WTC11 (cell line): Measurements from ENCODE around the gene SNX3. TPM values are rescaled to one million over a fixed set of nuclear protein-coding genes. Genes with fewer than 3 reads are reported as not detected.

Experiments used
- ATAC-seq: fragments of 200-7000 bp; cut with Tn5 transposase; 2 replicates; pipeline ENCODE4 v1.10.0; 2021; ENCODE audit warnings: mild to moderate bottlenecking, moderate library complexity
- CTCF ChIA-PET: fragments of 300-600 bp; sonication (Branson Sonifier 250); formaldehyde crosslinking; loops from one replicate; lab custom pipeline; 2021; ENCODE audit warnings: antibody characterized with exemption; lab: Charles Lee
- POLR2A ChIA-PET: fragments of 350-600 bp; sonication (Branson Sonifier 250); formaldehyde crosslinking; loops from one replicate; lab custom pipeline; 2021; ENCODE audit warnings: antibody characterized with exemption; lab: Charles Lee
- DNase-seq: peaks from one replicate; pipeline ENCODE4 v3.0.0; 2021; ENCODE audit warnings: low spot score
- H3K27ac Mint-ChIP-seq: 2 replicates; pipeline ENCODE4 v1.8.0; 2021; ENCODE audit warnings: mixed read lengths
- H3K27me3 Mint-ChIP-seq: 2 replicates; pipeline ENCODE4 v1.8.0; 2021; ENCODE audit warnings: low read depth, mild to moderate bottlenecking, moderate library complexity, mixed read lengths
- H3K36me3 Mint-ChIP-seq: 2 replicates; pipeline ENCODE4 v1.8.0; 2021; ENCODE audit warnings: mixed read lengths
- H3K4me1 Mint-ChIP-seq: 2 replicates; pipeline ENCODE4 v1.8.0; 2022; ENCODE audit warnings: mixed read lengths
- H3K4me3 Mint-ChIP-seq: 2 replicates; pipeline ENCODE4 v1.8.0; 2021; ENCODE audit warnings: mild to moderate bottlenecking, moderate library complexity, mixed read lengths
- H3K9me3 Mint-ChIP-seq: 2 replicates; pipeline ENCODE4 v1.8.0; 2021; ENCODE audit warnings: mixed read lengths
- AR ChIP-seq: fragments of 250-450 bp; sonication (Bioruptor Pico); IDR thresholded peaks from 2 replicates; pipeline ENCODE4 v1.9.0; 2021; ENCODE audit warnings: mild to moderate bottlenecking
- ATF3 ChIP-seq: sonication (generic); formaldehyde crosslinking; conservative IDR thresholded peaks from 2 replicates; pipeline ENCODE4 v1.8.1; 2022; ENCODE audit warnings: mild to moderate bottlenecking, missing genetic modification reagents
- ELF4 ChIP-seq: sonication (generic); formaldehyde crosslinking; IDR thresholded peaks from 2 replicates; pipeline ENCODE4 v1.8.1; 2022; ENCODE audit warnings: low read depth, mild to moderate bottlenecking, moderate library complexity, missing genetic modification reagents
- EMX1 ChIP-seq: fragments of 250-450 bp; sonication (Bioruptor Pico); IDR thresholded peaks from 2 replicates; pipeline ENCODE4 v1.8.0; 2021; ENCODE audit warnings: mild to moderate bottlenecking
- FOXJ3 ChIP-seq: sonication (generic); formaldehyde crosslinking; IDR thresholded peaks from 2 replicates; pipeline ENCODE4 v1.9.0; 2021; ENCODE audit warnings: missing genetic modification reagents, mild to moderate bottlenecking, borderline replicate concordance
- JAZF1 ChIP-seq: fragments of 250-450 bp; sonication (Bioruptor Pico); IDR thresholded peaks from 2 replicates; pipeline ENCODE4 v1.9.0; 2021; ENCODE audit warnings: moderate library complexity, mild to moderate bottlenecking, inconsistent platforms
- MAX ChIP-seq: sonication (generic); formaldehyde crosslinking; IDR thresholded peaks from 2 replicates; pipeline ENCODE4 v1.8.0; 2022; ENCODE audit warnings: mild to moderate bottlenecking, missing genetic modification reagents
- MLX ChIP-seq: sonication (generic); formaldehyde crosslinking; IDR thresholded peaks from 2 replicates; pipeline ENCODE4 v1.8.1; 2023; ENCODE audit warnings: mild to moderate bottlenecking, missing genetic modification reagents, moderate library complexity
- MYBL2 ChIP-seq: sonication (generic); formaldehyde crosslinking; IDR thresholded peaks from 2 replicates; pipeline ENCODE4 v1.8.1; 2023; ENCODE audit warnings: mild to moderate bottlenecking, moderate library complexity, missing genetic modification reagents
- NR1H2 ChIP-seq: sonication (generic); formaldehyde crosslinking; IDR thresholded peaks from 2 replicates; pipeline ENCODE4 v1.9.0; 2021; ENCODE audit warnings: mild to moderate bottlenecking, moderate library complexity, missing genetic modification reagents
- RORB ChIP-seq: fragments of 250-450 bp; sonication (Bioruptor Pico); IDR thresholded peaks from 2 replicates; pipeline ENCODE4 v1.9.0; 2021; ENCODE audit warnings: mild to moderate bottlenecking
- SOX15 ChIP-seq: fragments of 250-450 bp; sonication (Bioruptor Pico); IDR thresholded peaks from 2 replicates; pipeline ENCODE4 v1.9.0; 2021; ENCODE audit warnings: mild to moderate bottlenecking
- SP1 ChIP-seq: sonication (generic); formaldehyde crosslinking; conservative IDR thresholded peaks from 2 replicates; pipeline ENCODE4 v1.8.1; 2022; ENCODE audit warnings: missing genetic modification reagents
- STAT6 ChIP-seq: sonication (generic); formaldehyde crosslinking; conservative IDR thresholded peaks from 2 replicates; pipeline ENCODE4 v1.8.1; 2023; ENCODE audit warnings: mild to moderate bottlenecking, low read depth, missing genetic modification reagents, moderate library complexity
- TP53 ChIP-seq: sonication (generic); formaldehyde crosslinking; IDR thresholded peaks from 2 replicates; pipeline ENCODE4 v1.8.1; 2023; ENCODE audit warnings: mild to moderate bottlenecking, missing genetic modification reagents
- USF1 ChIP-seq: sonication (generic); formaldehyde crosslinking; IDR thresholded peaks from 2 replicates; pipeline ENCODE4 v1.8.0; 2022; ENCODE audit warnings: mild to moderate bottlenecking, missing genetic modification reagents
- ZNF138 ChIP-seq: sonication (generic); formaldehyde crosslinking; conservative IDR thresholded peaks from 2 replicates; pipeline ENCODE4 v1.8.1; 2022; ENCODE audit warnings: mild to moderate bottlenecking, moderate library complexity, missing genetic modification reagents
- ZNF219 ChIP-seq: sonication (generic); formaldehyde crosslinking; IDR thresholded peaks from 2 replicates; pipeline ENCODE4 v1.8.0; 2023; ENCODE audit warnings: missing genetic modification reagents, mild to moderate bottlenecking, borderline replicate concordance
- ZNF232 ChIP-seq: sonication (generic); formaldehyde crosslinking; IDR thresholded peaks from 2 replicates; pipeline ENCODE4 v1.8.0; 2022; ENCODE audit warnings: mild to moderate bottlenecking, missing genetic modification reagents
- ZNF671 ChIP-seq: fragments of 250-450 bp; sonication (Bioruptor Pico); IDR thresholded peaks from 2 replicates; pipeline ENCODE4 v1.8.0; 2021; ENCODE audit warnings: mild to moderate bottlenecking
- total RNA-seq: library from RNA; stranded (reverse); gene quantifications from 3 replicates; pipeline ENCODE4 v1.2.3, GENCODE V29; 2021

Gene SNX3
- total RNA-seq, 1 experiment from 2014 or later, result 66.1 TPM

GRCh38 chr6:108186226-108186625 is 74.6 kb downstream of the SNX3 start:
- ATAC-seq, result no peak
- no peaks in the 10 kb centered on the region for H3K36me3 Mint-ChIP-seq
- CTCF ChIA-PET, result no interaction called here

GRCh38 chr6:108180776-108181175 is 80.1 kb downstream of the SNX3 start:
- DNase-seq (no peak), ATAC-seq (no peak)
- H3K36me3 Mint-ChIP-seq, result no peaks in the 10 kb centered on the region
- POLR2A ChIA-PET, result no interaction called here
- H3K4me1 Mint-ChIP-seq, result peaks cover 42% of the 10 kb centered on the region
- H3K27me3 Mint-ChIP-seq, result peaks cover 80% of the 10 kb centered on the region
- CTCF ChIA-PET, result no interaction called here
- no peak overlapping the region for H3K4me3 Mint-ChIP-seq
- no peaks in the 10 kb centered on the region for H3K9me3 Mint-ChIP-seq
- no peak overlapping the region for H3K27ac Mint-ChIP-seq
- TF ChIP-seq AR (CRISPR knock-in tag), result no peak
- TF ChIP-seq EMX1 (CRISPR knock-in tag), result no peak
- TF ChIP-seq MLX (CRISPR knock-in tag), result no peak
- TF ChIP-seq ZNF232, result no peak
- no peak for TF ChIP-seq SP1
- TF ChIP-seq STAT6, result no peak
- no peak for TF ChIP-seq MAX (CRISPR knock-in tag)

More at GRCh38 chr6:108186226-108186625, 74.6 kb downstream of the SNX3 start:
- no peak overlapping the region for H3K4me3 Mint-ChIP-seq
- H3K27me3 Mint-ChIP-seq, result peaks cover 34% of the 10 kb centered on the region
- no peaks in the 10 kb centered on the region for H3K9me3 Mint-ChIP-seq
- TF ChIP-seq JAZF1 (CRISPR knock-in tag), result no peak
- TF ChIP-seq ZNF138, result no peak
- no peak for TF ChIP-seq NR1H2 (CRISPR knock-in tag)
- TF ChIP-seq ATF3 (CRISPR knock-in tag), result no peak
- TF ChIP-seq USF1 (CRISPR knock-in tag), result no peak
- no peak for TF ChIP-seq FOXJ3 (CRISPR knock-in tag)
- TF ChIP-seq ZNF671 (CRISPR knock-in tag), result no peak
- no peak for TF ChIP-seq SOX15 (CRISPR knock-in tag)
- no peak for TF ChIP-seq TP53 (CRISPR knock-in tag)
- TF ChIP-seq RORB (CRISPR knock-in tag), result no peak
- TF ChIP-seq MYBL2 (CRISPR knock-in tag), result no peak
- no peak for TF ChIP-seq MAX (CRISPR knock-in tag)
- no peak for TF ChIP-seq ZNF219 (CRISPR knock-in tag)
- TF ChIP-seq AR (CRISPR knock-in tag), result no peak
- no peak for TF ChIP-seq ELF4
- H3K27ac Mint-ChIP-seq, result no peak overlapping the region
- POLR2A ChIA-PET, result interaction anchor here (0.5 kb wide), 1 partner anchor 178 kb away, joined by 5 read pairs; no protein-coding TSS in a partner anchor
- H3K4me1 Mint-ChIP-seq, result no peaks in the 10 kb centered on the region
- no peak for DNase-seq
